OCI-LY7 (cell line): ENCODE measurements around the gene FARSA. TPM values are rescaled to one million over a fixed set of nuclear protein-coding genes. Genes with fewer than 3 reads are reported as not detected.
A peak's percentile ranks its signal among the peaks of the same experiment; 100 is the strongest.
"Not testable (repeated sequence)": the region's sequence is repeated elsewhere in the genome, so short reads cannot be mapped to it uniquely, and the experiment has no call there.

Experiments
- BruUV-seq: library from RNA; stranded (reverse); fragments of 400-500 nt; replicated peaks from 2 replicates; lab custom pipeline; 2021; lab: Mats Ljungman, UMichigan
- CTCF ChIA-PET: fragments of 300-600 bp; sonication (Branson Sonifier 250); formaldehyde crosslinking; loops from one replicate; lab custom pipeline; 2022; ENCODE audit warnings: antibody characterized with exemption; ENCODE audit not compliant: unreplicated experiment; lab: Charles Lee
- POLR2A ChIA-PET: fragments of 300-600 bp; sonication (Branson Sonifier 250); formaldehyde crosslinking; loops from one replicate; lab custom pipeline; 2022; ENCODE audit warnings: antibody characterized with exemption; lab: Charles Lee
- DNase-seq: peaks from one replicate; pipeline ENCODE4 v3.0.0-alpha.2; 2015; ENCODE audit warnings: low spot score
- H2AFZ ChIP-seq: fragments of 200-600 bp; sonication (generic), shearing (Covaris generic); 2 replicates; pipeline ENCODE4 v1.6.1; 2014; ENCODE audit warnings: mild to moderate bottlenecking, antibody characterized with exemption, low read length, moderate library complexity
- H3K27ac ChIP-seq: fragments of 200-600 bp; sonication (generic); 2 replicates; pipeline ENCODE4 v1.5.1; 2014; ENCODE audit warnings: mixed run types, low read depth, mild to moderate bottlenecking, moderate library complexity, low read length, inconsistent platforms; ENCODE audit not compliant: poor library complexity, severe bottlenecking
- H3K36me3 ChIP-seq: fragments of 200-600 bp; sonication (generic); 2 replicates; pipeline ENCODE4 v1.6.1; 2014; ENCODE audit warnings: mild to moderate bottlenecking, antibody characterized with exemption, low read length, moderate library complexity, mixed read lengths; ENCODE audit not compliant: insufficient read depth
- H3K4me1 ChIP-seq: fragments of 200-600 bp; sonication (generic); 2 replicates; pipeline ENCODE4 v1.5.1; 2014; ENCODE audit warnings: mild to moderate bottlenecking, low read length; ENCODE audit not compliant: insufficient read depth, poor library complexity, severe bottlenecking
- H3K4me2 ChIP-seq: fragments of 200-600 bp; sonication (generic); 2 replicates; pipeline ENCODE4 v1.6.1; 2014; ENCODE audit warnings: mild to moderate bottlenecking, low read length
- H3K4me3 ChIP-seq: fragments of 200-600 bp; sonication (generic); 2 replicates; pipeline ENCODE4 v1.5.1; 2014; ENCODE audit warnings: mild to moderate bottlenecking, low read depth, low read length; ENCODE audit not compliant: poor library complexity, severe bottlenecking
- H3K79me2 ChIP-seq: fragments of 200-600 bp; sonication (generic); 2 replicates; pipeline ENCODE4 v1.6.1; 2016; ENCODE audit warnings: low read depth, mild to moderate bottlenecking, low read length, moderate library complexity, mixed read lengths; ENCODE audit not compliant: insufficient read depth
- H3K9me2 ChIP-seq: fragments of 200-600 bp; sonication (generic); 2 replicates; pipeline ENCODE4 v1.6.1; 2016; ENCODE audit warnings: mild to moderate bottlenecking, low read length, mixed read lengths; ENCODE audit not compliant: insufficient read depth
- H3K9me3 ChIP-seq: fragments of 200-600 bp; sonication (generic); 2 replicates; pipeline ENCODE4 v1.6.1; 2014; ENCODE audit warnings: mild to moderate bottlenecking, mixed run types, low read length, mixed read lengths
- H4K20me1 ChIP-seq: fragments of 200-600 bp; sonication (generic); 2 replicates; pipeline ENCODE4 v1.6.1; 2014; ENCODE audit warnings: mild to moderate bottlenecking, antibody characterized with exemption, low read length, moderate library complexity, mixed read lengths; ENCODE audit not compliant: insufficient read depth
- EZH2phosphoT487 ChIP-seq: fragments of 200-600 bp; sonication (generic); IDR thresholded peaks from 2 replicates; pipeline ENCODE4 v1.6.1; 2018; ENCODE audit warnings: low read depth, borderline replicate concordance, mild to moderate bottlenecking, mixed run types, antibody characterized with exemption, low read length, moderate library complexity, mixed read lengths
- intact Hi-C: fragments of 100-400 bp; cut with micrococcal nuclease; formaldehyde crosslinking; loops from one replicate; pipeline ENCODE4 v1.10.0; 2022; ENCODE audit not compliant: unreplicated experiment
- total RNA-seq, 2 experiments: library from RNA; depleted of rRNA in 1 of 2; stranded (reverse); fragments of >200 nt in 1 of 2; shearing (Covaris generic) in 1 of 2; gene quantifications; 2 replicates each; pipeline ENCODE4 v1.2.3, GENCODE V29; 2014 to 2022
- TF ChIP-seq, protein P1 (sequence below): fragments of 200-600 bp; sonication (generic); conservative IDR thresholded peaks from 2 replicates; pipeline ENCODE4 v1.5.1; 2014; ENCODE audit warnings: mild to moderate bottlenecking, antibody characterized with exemption, low read length, moderate library complexity, mixed read lengths

FARSA gene
- total RNA-seq, 2 experiments from 2014 or later: 117 to 135 TPM

DNA sequence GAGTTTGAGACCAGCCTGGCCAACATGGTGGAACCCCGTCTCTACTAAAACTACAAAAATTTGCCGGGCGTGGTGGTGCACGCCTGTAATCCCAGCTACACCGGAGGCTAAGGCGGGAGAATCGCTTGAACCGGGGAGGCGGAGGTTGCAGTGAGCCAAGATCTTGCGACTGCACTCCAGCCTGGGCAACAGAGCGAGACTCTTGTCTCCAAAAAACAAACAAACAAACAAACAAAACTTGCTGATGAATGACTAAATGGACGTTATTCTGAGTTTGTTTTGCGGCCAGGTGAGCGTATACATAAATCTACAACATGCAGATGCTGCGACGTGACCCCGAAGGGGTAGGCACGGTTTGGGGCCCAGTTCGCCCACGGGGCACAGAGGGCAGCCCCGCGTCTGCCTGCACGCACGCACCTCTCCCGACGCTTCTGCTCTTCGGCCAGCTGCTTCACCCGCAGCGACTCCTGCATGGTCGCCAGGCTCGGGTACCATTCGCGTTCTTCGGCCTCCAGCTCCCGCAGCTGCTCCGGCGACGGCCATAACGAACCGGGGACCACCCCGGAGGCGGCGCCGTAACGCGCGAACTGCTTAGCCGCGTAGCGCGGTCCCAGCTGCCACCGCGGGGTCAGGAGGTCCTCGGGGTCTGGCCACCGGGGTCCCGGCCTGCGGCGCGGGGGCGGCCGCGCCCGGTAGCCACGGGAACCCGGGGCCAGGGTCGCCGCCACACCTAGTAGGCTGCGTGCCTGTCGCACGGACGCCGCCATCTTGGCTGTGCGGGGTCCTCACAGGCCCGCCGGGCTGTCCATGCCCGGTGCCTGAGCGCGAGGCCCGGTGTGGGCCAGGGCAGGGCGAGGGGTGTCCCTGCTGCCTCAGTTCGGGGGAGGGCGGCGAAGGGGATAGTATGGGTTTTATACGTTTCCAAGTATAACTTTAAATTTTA, 23.2 kb upstream of the FARSA start, which contains the start of gene GADD45GIP1:
GADD45GIP1 (minus strand) TSS at position 778 of the 943 bp plus-strand sequence; CDS start at position 767, 11 bp downstream.
- H3K27ac ChIP-seq: peak within 1 kb of the TSS; percentile 84
- ChIA-PET POLR2A (interaction anchor here (0.9 kb wide), 1 partner anchor 10 kb away, joined by 4 read pairs; no protein-coding TSS in a partner anchor), CTCF (no interaction called here)
- no peaks in the 10 kb centered on the region for H4K20me1 ChIP-seq
- peak; percentile 86 for DNase-seq
- peaks cover 35% of the 10 kb centered on the region; the same call in 1 of the 2 replicates for H3K79me2 ChIP-seq
- H3K4me2 ChIP-seq: peak within 1 kb of the TSS; percentile 56
- H2AFZ ChIP-seq: peak within 1 kb of the TSS; percentile 79
- peaks cover 36% of the 10 kb centered on the region for H3K36me3 ChIP-seq
- H3K4me1 ChIP-seq: peaks cover 38% of the 10 kb centered on the region
- BruUV-seq: no TSS peak
- TF ChIP-seq, protein P1, sequence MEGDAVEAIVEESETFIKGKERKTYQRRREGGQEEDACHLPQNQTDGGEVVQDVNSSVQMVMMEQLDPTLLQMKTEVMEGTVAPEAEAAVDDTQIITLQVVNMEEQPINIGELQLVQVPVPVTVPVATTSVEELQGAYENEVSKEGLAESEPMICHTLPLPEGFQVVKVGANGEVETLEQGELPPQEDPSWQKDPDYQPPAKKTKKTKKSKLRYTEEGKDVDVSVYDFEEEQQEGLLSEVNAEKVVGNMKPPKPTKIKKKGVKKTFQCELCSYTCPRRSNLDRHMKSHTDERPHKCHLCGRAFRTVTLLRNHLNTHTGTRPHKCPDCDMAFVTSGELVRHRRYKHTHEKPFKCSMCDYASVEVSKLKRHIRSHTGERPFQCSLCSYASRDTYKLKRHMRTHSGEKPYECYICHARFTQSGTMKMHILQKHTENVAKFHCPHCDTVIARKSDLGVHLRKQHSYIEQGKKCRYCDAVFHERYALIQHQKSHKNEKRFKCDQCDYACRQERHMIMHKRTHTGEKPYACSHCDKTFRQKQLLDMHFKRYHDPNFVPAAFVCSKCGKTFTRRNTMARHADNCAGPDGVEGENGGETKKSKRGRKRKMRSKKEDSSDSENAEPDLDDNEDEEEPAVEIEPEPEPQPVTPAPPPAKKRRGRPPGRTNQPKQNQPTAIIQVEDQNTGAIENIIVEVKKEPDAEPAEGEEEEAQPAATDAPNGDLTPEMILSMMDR: no peak
- no peak for TF ChIP-seq EZH2phosphoT487
- intact Hi-C loops: loop anchor here (5.0 kb wide), 1 partner anchor 64 kb away; the partner anchor contains the start of gene GCDH
- H3K9me2 ChIP-seq: no peaks in the 10 kb centered on the region
- H3K4me3 ChIP-seq: peak within 1 kb of the TSS; percentile 78
- H3K9me3 ChIP-seq: no peaks in the 10 kb centered on the region

GRCh38 chr19:12955996-12956395, 22.5 kb upstream of the FARSA start:
- Histone ChIP-seq H3K4me2 (peak overlapping the region; percentile 56), H2AFZ (no peak overlapping the region), H3K27ac (peak overlapping the region; percentile 84), H4K20me1 (no peaks in the 10 kb centered on the region), H3K4me1 (peaks cover 38% of the 10 kb centered on the region), H3K36me3 (peaks cover 43% of the 10 kb centered on the region), H3K9me2 (no peaks in the 10 kb centered on the region), H3K4me3 (peak overlapping the region; percentile 78), H3K9me3 (no peaks in the 10 kb centered on the region), H3K79me2 (peaks cover 35% of the 10 kb centered on the region; the same call in 1 of the 2 replicates)
- CTCF ChIA-PET: no interaction called here
- TSS peak; percentile 71 for BruUV-seq
- no peak for DNase-seq
- POLR2A ChIA-PET: interaction anchor here (0.9 kb wide), 1 partner anchor 10 kb away, joined by 4 read pairs; no protein-coding TSS in a partner anchor
- intact Hi-C loops: loop anchor here (5.0 kb wide), 1 partner anchor 64 kb away; the partner anchor contains the start of gene GCDH
- no peak for TF ChIP-seq EZH2phosphoT487
- TF ChIP-seq, protein P1: no peak

DNA sequence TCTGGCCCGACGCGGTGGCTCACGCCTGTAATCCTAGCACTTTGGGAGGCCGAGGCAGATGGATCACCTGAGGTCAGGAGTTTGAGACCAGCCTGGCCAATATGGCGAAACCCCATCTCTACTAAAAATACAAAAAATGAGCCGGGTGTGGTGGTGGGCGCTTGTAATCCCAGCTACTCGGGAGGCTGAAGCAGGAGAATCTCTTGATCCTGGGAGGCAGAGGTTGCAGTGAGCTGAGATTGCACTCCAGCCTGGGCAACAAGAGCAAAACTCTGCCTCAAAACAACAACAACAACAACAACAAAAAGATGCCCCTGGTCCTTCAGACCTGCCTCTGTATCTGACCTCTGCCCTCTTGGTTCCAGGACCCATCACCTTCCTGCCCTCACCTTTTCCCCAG, 22.1 kb upstream of the FARSA start:
- H4K20me1 ChIP-seq, CTCF ChIA-PET, H3K9me3 ChIP-seq, H3K9me2 ChIP-seq, BruUV-seq, H2AFZ ChIP-seq, DNase-seq: not testable (repeated sequence)
- intact Hi-C loops: loop anchor here (5.0 kb wide), 1 partner anchor 63 kb away; the partner anchor contains the start of gene GCDH
- Histone ChIP-seq H3K4me1 (peaks cover 38% of the 10 kb centered on the region), H3K36me3 (peaks cover 47% of the 10 kb centered on the region), H3K4me3 (peak overlapping the region; percentile 78), H3K27ac (peak overlapping the region; percentile 84), H3K4me2 (peak overlapping the region; percentile 56), H3K79me2 (peaks cover 35% of the 10 kb centered on the region; the same call in 1 of the 2 replicates)
- POLR2A ChIA-PET: interaction anchor here (0.9 to 1.5 kb wide), 2 partner anchors 9 to 10 kb away, joined by 3 to 4 read pairs; no protein-coding TSS in a partner anchor
